ENCODE results near the gene STK32C.

The STK32C gene

GRCh38 chr10:132186488-132187429 is 121.0 kb downstream of the STK32C start, which contains the start of gene DPYSL4:
TSS of gene DPYSL4 (plus strand) at chr10:132186948. CDS start at chr10:132187064, 116 bp downstream.
- no peak for DNase-seq (ENCODE audit: low read depth in 2 of 3, low spot score in 2 of 3)

GRCh38 chr10:132185601-132186487 is 121.9 kb downstream of the STK32C start:
- no peak for DNase-seq (ENCODE audit: low read depth in 2 of 3, low spot score in 2 of 3)

GRCh38 chr10:132184816-132185593 is 122.7 kb downstream of the STK32C start:
- no peak for DNase-seq (ENCODE audit: low read depth in 2 of 3, low spot score in 2 of 3)

GRCh38 chr10:132183046-132183445 is 124.7 kb downstream of the STK32C start:
- DNase-seq (ENCODE audit: low read depth in 2 of 3, low spot score in 2 of 3): no peak

GRCh38 chr10:132182591-132182990 is 125.2 kb downstream of the STK32C start:
- no peak for DNase-seq (ENCODE audit: low read depth in 2 of 3, low spot score in 2 of 3)

GRCh38 chr10:132181691-132182425 is 125.9 kb downstream of the STK32C start:
- DNase-seq (ENCODE audit: low read depth in 2 of 3, low spot score in 2 of 3): no peak

GRCh38 chr10:132180736-132181135 is 127.0 kb downstream of the STK32C start:
- no peak for DNase-seq (ENCODE audit: low read depth in 2 of 3, low spot score in 2 of 3)

GRCh38 chr10:132179551-132180392 is 128.0 kb downstream of the STK32C start:
- DNase-seq (ENCODE audit: low read depth in 2 of 3, low spot score in 2 of 3): no peak

GRCh38 chr10:132178672-132179545 is 128.8 kb downstream of the STK32C start:
- DNase-seq (ENCODE audit: low read depth in 2 of 3, low spot score in 2 of 3): no peak

GRCh38 chr10:132178046-132178445 is 129.7 kb downstream of the STK32C start:
- DNase-seq (ENCODE audit: low read depth in 2 of 3, low spot score in 2 of 3): no peak

GRCh38 chr10:132176623-132177500 is 130.9 kb downstream of the STK32C start:
- DNase-seq (ENCODE audit: low read depth in 2 of 3, low spot score in 2 of 3): no peak

GRCh38 chr10:132175907-132176581 is 131.7 kb downstream of the STK32C start:
- DNase-seq (ENCODE audit: low read depth in 2 of 3, low spot score in 2 of 3): no peak

- DNase-seq (ENCODE audit: low read depth in 2 of 3, low spot score in 2 of 3): no peak
Measured at GRCh38 chr10:132175408-132175807, 132.3 kb downstream of the STK32C start.

- no peak for DNase-seq (ENCODE audit: low read depth in 2 of 3, low spot score in 2 of 3)
Measured at GRCh38 chr10:132174237-132174636, 133.5 kb downstream of the STK32C start.

- DNase-seq (ENCODE audit: low read depth in 2 of 3, low spot score in 2 of 3): no peak
Measured at GRCh38 chr10:132173185-132173584, 134.6 kb downstream of the STK32C start.

GRCh38 chr10:132172091-132173066 is 135.4 kb downstream of the STK32C start:
- DNase-seq (ENCODE audit: low read depth in 2 of 3, low spot score in 2 of 3): no peak
